ENCODE data around the gene AKAP3.

DNA sequence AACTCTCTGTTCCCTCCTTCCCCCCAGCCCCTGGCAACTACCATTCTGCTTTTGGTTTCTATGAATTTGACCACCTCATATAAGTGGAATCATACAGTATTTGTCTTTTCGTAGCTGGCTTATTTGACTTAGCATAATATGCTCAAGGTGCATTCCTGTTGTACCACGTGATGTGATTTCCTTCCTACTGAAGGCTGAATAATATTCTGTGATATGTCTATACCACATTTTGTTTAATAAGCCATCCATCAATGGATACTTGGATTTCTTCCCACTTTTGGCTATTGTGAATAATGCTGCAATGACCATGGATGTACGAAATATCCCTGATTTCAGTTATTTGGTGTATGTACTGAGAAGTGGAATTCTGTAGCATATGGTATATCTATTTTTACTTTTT, 16.4 kb upstream of the AKAP3 start:
- TF ChIP-seq BACH2 (CRISPR knock-in tag; IDR thresholded peaks at IDR 0.05; ENCODE audit: borderline replicate concordance) (no peak), ZC3H10 (CRISPR knock-in tag; IDR thresholded peaks at IDR 0.05) (no peak), ZFP30 (CRISPR knock-in tag; IDR thresholded peaks at IDR 0.05) (no peak), PATZ1 (CRISPR knock-in tag; IDR thresholded peaks at IDR 0.05; ENCODE audit: borderline replicate concordance) (no peak), GLIS3 (CRISPR knock-in tag; IDR thresholded peaks at IDR 0.05) (no peak), POU6F1 (CRISPR knock-in tag; IDR thresholded peaks at IDR 0.05; ENCODE audit: borderline replicate concordance, low read depth) (no peak), ARNTL (CRISPR knock-in tag; IDR thresholded peaks at IDR 0.05; ENCODE audit: borderline replicate concordance, low read depth) (no peak), ESRRG (CRISPR knock-in tag; IDR thresholded peaks at IDR 0.05) (no peak), CSDC2 (CRISPR knock-in tag; IDR thresholded peaks at IDR 0.05) (no peak), ZNF565 (CRISPR knock-in tag; conservative IDR thresholded peaks at IDR 0.05; ENCODE audit: low read depth) (no peak), OSR1 (CRISPR knock-in tag; IDR thresholded peaks at IDR 0.05) (no peak), ZNF70 (CRISPR knock-in tag; IDR thresholded peaks at IDR 0.05) (no peak), TCF4 (CRISPR knock-in tag; IDR thresholded peaks at IDR 0.05; ENCODE audit: borderline replicate concordance) (no peak)
- TF ChIP-seq, protein P1, sequence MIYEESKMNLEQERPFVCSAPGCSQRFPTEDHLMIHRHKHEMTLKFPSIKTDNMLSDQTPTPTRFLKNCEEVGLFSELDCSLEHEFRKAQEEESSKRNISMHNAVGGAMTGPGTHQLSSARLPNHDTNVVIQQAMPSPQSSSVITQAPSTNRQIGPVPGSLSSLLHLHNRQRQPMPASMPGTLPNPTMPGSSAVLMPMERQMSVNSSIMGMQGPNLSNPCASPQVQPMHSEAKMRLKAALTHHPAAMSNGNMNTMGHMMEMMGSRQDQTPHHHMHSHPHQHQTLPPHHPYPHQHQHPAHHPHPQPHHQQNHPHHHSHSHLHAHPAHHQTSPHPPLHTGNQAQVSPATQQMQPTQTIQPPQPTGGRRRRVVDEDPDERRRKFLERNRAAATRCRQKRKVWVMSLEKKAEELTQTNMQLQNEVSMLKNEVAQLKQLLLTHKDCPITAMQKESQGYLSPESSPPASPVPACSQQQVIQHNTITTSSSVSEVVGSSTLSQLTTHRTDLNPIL (CRISPR knock-in tag; IDR thresholded peaks at IDR 0.05; ENCODE audit: low read depth): no peak
